Measurements from ENCODE around the gene GRPEL1. TPM values are rescaled to one million over a fixed set of nuclear protein-coding genes. Genes with fewer than 3 reads are reported as not detected.
A peak's percentile ranks its signal among the peaks of the same experiment; 100 is the strongest.

The GRPEL1 gene
- total RNA-seq, 1 experiment from 2014 or later = 46.6 TPM

DNA sequence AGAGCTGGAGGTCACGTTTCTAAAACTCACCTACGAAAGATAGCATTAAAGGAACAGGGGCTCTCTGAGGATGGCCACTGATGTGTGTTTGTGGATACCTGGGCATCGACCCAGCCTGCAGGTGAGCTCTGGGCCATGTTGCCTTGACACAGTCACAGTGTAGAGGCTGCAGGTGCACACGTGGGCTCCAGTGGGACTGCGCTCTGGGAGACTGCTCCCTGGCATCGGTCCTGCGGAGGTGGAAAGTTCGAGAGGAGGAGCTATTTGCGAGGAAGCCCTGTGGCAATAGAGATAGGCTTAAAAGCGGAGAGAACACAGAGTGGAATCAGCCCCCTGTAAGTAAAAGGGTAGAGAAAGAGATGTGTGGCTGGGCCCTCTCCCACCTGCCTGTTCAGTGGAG, 37.0 kb downstream of the GRPEL1 start:
- Histone ChIP-seq H3K27me3 (ENCODE audit: control insufficient read depth, insufficient read depth, low read length) (no peaks in the 10 kb centered on the region), H3K36me3 (ENCODE audit: control insufficient read depth, insufficient read depth, low read length) (no peaks in the 10 kb centered on the region; the same call in 1 of the 2 replicates), H3K9me3 (ENCODE audit: control insufficient read depth, insufficient read depth, low read depth, low read length) (no peaks in the 10 kb centered on the region), H3K27ac (ENCODE audit: low read length) (no peak overlapping the region), H3K4me1 (ENCODE audit: control insufficient read depth, insufficient read depth, low read length) (peaks cover 38% of the 10 kb centered on the region), H3K4me3 (ENCODE audit: low read depth in 2 of 2, low read length in 2 of 2) (no peak overlapping the region)
- POLR2A ChIA-PET = no interaction called here
- DNase-seq (ENCODE audit: low read depth, low spot score) (no peak), ATAC-seq (no peak)
- TSS peak; percentile 74 for BruUV-seq (replicated peaks)
- CTCF ChIA-PET = no interaction called here
- TF ChIP-seq POLR2AphosphoS5 (IDR thresholded peaks at IDR 0.05; ENCODE audit: low read depth, low read length) (no peak), TCF7L2 (IDR thresholded peaks at IDR 0.05; ENCODE audit: low read depth, low read length) (no peak), SIN3A (IDR thresholded peaks at IDR 0.05; ENCODE audit: borderline replicate concordance, insufficient read depth, low read depth, low read length) (no peak)
- TF ChIP-seq, protein P1, sequence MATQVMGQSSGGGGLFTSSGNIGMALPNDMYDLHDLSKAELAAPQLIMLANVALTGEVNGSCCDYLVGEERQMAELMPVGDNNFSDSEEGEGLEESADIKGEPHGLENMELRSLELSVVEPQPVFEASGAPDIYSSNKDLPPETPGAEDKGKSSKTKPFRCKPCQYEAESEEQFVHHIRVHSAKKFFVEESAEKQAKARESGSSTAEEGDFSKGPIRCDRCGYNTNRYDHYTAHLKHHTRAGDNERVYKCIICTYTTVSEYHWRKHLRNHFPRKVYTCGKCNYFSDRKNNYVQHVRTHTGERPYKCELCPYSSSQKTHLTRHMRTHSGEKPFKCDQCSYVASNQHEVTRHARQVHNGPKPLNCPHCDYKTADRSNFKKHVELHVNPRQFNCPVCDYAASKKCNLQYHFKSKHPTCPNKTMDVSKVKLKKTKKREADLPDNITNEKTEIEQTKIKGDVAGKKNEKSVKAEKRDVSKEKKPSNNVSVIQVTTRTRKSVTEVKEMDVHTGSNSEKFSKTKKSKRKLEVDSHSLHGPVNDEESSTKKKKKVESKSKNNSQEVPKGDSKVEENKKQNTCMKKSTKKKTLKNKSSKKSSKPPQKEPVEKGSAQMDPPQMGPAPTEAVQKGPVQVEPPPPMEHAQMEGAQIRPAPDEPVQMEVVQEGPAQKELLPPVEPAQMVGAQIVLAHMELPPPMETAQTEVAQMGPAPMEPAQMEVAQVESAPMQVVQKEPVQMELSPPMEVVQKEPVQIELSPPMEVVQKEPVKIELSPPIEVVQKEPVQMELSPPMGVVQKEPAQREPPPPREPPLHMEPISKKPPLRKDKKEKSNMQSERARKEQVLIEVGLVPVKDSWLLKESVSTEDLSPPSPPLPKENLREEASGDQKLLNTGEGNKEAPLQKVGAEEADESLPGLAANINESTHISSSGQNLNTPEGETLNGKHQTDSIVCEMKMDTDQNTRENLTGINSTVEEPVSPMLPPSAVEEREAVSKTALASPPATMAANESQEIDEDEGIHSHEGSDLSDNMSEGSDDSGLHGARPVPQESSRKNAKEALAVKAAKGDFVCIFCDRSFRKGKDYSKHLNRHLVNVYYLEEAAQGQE (IDR thresholded peaks at IDR 0.05; ENCODE audit: insufficient read depth in 1 of 2, low read depth in 2 of 2, low read length in 1 of 2) = no peak
- TF ChIP-seq, protein P2, sequence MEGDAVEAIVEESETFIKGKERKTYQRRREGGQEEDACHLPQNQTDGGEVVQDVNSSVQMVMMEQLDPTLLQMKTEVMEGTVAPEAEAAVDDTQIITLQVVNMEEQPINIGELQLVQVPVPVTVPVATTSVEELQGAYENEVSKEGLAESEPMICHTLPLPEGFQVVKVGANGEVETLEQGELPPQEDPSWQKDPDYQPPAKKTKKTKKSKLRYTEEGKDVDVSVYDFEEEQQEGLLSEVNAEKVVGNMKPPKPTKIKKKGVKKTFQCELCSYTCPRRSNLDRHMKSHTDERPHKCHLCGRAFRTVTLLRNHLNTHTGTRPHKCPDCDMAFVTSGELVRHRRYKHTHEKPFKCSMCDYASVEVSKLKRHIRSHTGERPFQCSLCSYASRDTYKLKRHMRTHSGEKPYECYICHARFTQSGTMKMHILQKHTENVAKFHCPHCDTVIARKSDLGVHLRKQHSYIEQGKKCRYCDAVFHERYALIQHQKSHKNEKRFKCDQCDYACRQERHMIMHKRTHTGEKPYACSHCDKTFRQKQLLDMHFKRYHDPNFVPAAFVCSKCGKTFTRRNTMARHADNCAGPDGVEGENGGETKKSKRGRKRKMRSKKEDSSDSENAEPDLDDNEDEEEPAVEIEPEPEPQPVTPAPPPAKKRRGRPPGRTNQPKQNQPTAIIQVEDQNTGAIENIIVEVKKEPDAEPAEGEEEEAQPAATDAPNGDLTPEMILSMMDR (IDR thresholded peaks at IDR 0.05) = no peak
- in situ Hi-C loops (cut with HindIII; ENCODE audit: low pct_unique_long_range_greater_than_20kb, low sequenced_read_pairs) = no loop called here
- intact Hi-C loops (cut with micrococcal nuclease; ENCODE audit: unreplicated experiment) = no loop called here

DNA sequence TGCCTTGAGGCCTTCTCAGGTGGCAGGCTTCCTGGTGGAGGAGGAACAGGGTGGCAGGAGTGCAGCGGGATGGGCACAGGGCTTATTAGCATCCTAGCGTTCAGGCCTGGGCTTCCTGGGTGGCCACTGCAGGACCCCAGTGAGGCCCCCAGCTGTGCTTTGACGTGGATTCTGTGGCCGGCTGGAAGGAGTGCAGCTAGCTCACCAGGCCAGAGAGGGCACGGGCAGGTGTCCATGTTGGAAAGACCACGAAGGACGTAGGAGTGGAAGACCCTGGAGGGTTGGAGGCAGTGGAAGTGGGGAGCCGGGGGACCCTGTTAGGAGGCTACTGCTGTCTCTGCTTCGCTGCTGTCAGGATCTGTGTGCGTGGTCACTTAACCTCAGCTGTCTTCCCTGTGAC, 37.9 kb downstream of the GRPEL1 start:
- ATAC-seq (no peak), DNase-seq (ENCODE audit: low read depth, low spot score) (no peak)
- peaks cover 31% of the 10 kb centered on the region for H3K4me1 ChIP-seq (ENCODE audit: control insufficient read depth, insufficient read depth, low read length)
- ChIA-PET POLR2A (no interaction called here), CTCF (no interaction called here)
- no peak overlapping the region for H3K27ac ChIP-seq (ENCODE audit: low read length)
- H3K27me3 ChIP-seq (ENCODE audit: control insufficient read depth, insufficient read depth, low read length) = no peaks in the 10 kb centered on the region
- no peak overlapping the region for H3K4me3 ChIP-seq (ENCODE audit: low read depth in 2 of 2, low read length in 2 of 2)
- TF ChIP-seq SIN3A (IDR thresholded peaks at IDR 0.05; ENCODE audit: borderline replicate concordance, insufficient read depth, low read depth, low read length) = no peak
- TF ChIP-seq, protein P1 (IDR thresholded peaks at IDR 0.05; ENCODE audit: insufficient read depth in 1 of 2, low read depth in 2 of 2, low read length in 1 of 2) = no peak
- TF ChIP-seq TCF7L2 (IDR thresholded peaks at IDR 0.05; ENCODE audit: low read depth, low read length) = no peak
- no peak for TF ChIP-seq POLR2AphosphoS5 (IDR thresholded peaks at IDR 0.05; ENCODE audit: low read depth, low read length)
- TF ChIP-seq, protein P2 (IDR thresholded peaks at IDR 0.05) = no peak
- in situ Hi-C loops (cut with HindIII; ENCODE audit: low pct_unique_long_range_greater_than_20kb, low sequenced_read_pairs) = no loop called here
- H3K9me3 ChIP-seq (ENCODE audit: control insufficient read depth, insufficient read depth, low read depth, low read length) = no peaks in the 10 kb centered on the region
- H3K36me3 ChIP-seq (ENCODE audit: control insufficient read depth, insufficient read depth, low read length) = no peaks in the 10 kb centered on the region; the same call in 1 of the 2 replicates
- no TSS peak for BruUV-seq (replicated peaks)
- intact Hi-C loops (cut with micrococcal nuclease; ENCODE audit: unreplicated experiment) = no loop called here
